Central memory CD4-positive, alpha-beta T cell (primary cell): ENCODE measurements around the gene IQGAP3.

ENCODE experiments used
- DNase-seq: peaks from one replicate; pipeline ENCODE4 v3.0.0; 2022

The IQGAP3 gene

DNA sequence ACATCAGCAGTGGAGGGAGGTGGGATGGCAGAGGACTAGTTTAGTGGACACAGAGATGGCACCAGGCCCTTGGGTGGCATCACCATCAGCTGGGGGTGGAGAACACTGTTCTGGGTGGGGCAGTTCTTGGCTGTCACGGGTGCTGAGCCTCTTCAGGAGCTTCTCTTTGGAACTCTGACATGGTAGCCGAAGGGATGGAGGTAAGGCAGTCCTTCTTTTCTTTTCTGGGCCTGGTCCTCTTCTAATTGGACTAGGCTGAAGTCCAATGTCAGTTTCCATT lies 63.5 kb downstream of the IQGAP3 start:
- DNase-seq, result no peak

DNA sequence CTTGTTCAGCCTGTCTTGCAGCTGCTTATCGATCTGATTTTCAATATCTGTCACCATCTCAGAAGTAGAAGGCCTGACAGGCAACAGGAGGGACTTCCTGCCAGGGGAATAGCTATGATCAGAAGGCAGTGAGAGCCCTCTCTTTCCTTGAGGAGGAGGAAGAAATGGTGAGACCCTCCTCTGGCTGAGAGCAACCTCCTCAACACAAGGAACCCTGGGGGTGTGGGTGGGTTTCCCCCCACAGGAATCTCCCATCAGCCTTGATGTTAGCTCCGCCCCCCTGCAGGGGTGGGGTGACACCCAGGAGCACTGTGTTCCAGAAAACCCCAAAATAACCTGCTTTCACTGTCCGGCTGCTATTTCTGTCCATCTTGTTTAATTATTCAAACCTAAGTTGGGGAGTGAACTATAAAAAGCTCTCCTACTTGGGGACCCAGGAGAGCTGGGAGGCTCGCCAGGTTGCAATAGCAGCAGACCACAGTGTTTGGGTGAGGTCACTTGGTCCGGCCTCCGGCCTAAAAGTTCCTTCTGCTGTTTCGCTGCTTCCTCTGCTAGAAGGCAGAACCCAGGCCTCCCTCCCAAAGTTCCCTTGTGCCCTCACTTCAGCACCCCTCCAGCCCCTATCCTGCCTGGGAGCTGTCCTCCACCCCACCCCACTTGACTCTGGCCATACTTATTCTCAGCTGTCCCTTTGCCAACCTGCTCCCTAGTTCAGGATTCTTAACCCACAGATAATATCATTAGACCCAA lies 64.0 kb downstream of the IQGAP3 start:
- no peak for DNase-seq

- no peak for DNase-seq
Observed at GRCh38 chr1:156506450-156506849, 65.9 kb downstream of the IQGAP3 start.

DNA sequence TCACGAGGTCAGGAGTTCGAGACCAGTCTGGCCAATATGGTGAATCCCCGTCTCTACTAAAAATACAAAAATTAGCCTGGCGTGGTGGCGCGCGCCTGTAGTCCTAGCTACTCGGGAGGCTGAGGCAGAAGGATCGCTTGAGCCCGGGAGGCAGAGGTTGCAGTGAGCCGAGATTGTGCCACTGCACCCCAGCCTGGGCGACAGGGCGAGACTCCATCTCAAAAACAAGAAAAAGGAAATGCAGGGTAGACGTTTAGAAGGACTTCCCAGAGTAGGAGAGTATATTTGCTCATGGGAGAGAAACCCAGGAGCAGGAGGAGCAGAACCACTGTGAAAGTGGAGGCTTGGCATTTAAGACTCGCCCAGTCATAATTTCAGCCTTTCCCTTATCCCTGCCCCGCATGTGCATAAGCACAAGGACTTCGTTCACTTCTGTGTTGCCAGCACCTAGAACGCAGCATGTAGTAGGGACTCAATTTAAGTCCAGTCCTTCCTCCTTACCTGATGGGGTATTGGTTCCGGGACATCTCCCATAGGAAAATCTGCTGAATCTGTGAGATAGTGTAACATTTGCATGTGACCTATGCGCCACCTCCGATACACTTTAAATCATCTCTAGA lies 66.6 kb downstream of the IQGAP3 start:
- DNase-seq, result no peak

GRCh38 chr1:156504821-156505678 lies 67.3 kb downstream of the IQGAP3 start:
- DNase-seq, result peak; percentile 96

DNA sequence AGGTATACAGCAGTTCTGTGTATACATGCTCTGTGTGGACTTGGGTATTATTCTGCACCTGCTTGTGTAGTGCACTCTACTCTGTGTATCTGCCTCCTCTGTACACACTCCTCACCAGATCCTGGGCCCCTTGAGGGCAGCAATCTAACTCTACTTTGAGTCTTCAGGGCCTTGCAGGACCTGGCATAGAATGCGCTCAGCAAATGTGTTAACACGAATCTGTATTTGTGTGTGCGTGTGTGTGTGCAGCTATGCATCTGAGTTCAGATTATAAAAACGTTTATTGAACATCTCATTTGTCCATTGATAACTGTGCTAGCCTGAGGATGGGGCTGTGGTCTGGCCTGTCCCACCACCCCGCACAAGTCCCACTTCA lies 67.9 kb downstream of the IQGAP3 start:
- DNase-seq, result no peak

GRCh38 chr1:156503698-156504437 lies 68.5 kb downstream of the IQGAP3 start:
- no peak for DNase-seq

GRCh38 chr1:156502894-156503697 lies 69.3 kb downstream of the IQGAP3 start:
- no peak for DNase-seq

DNA sequence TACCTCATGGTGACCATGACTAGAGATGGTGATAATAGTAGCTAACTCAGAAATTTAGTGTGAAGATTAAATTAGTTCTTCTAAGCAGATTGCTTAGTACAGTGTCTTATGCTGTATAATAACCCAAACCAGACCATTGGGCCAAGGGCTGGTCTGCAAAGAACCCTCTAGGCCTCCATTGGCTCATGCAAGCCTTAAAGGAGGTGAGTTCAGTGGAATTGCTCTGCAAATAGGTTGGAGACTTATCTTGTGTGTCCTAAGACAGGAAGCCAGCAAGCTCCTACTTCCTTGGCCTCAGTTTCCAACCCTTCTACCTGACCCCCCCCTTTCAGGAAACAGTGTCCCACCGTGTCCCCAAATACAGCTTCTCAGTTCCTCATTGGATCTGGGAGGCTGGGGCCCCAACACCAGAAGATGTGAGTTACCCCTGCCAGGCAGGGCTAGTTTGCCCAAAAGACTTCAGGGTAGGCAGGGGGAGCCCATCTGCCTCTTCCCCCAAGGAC lies 69.9 kb downstream of the IQGAP3 start:
- DNase-seq, result no peak

GRCh38 chr1:156500793-156501506 lies 71.4 kb downstream of the IQGAP3 start:
- DNase-seq, result peak; percentile 92

- no peak for DNase-seq
Observed at GRCh38 chr1:156500543-156500792, 71.9 kb downstream of the IQGAP3 start, which contains the start of gene MEF2D. TSS of gene MEF2D (minus strand) at chr1:156500775. CDS start at chr1:156483292, 17,483 bp downstream.

DNA sequence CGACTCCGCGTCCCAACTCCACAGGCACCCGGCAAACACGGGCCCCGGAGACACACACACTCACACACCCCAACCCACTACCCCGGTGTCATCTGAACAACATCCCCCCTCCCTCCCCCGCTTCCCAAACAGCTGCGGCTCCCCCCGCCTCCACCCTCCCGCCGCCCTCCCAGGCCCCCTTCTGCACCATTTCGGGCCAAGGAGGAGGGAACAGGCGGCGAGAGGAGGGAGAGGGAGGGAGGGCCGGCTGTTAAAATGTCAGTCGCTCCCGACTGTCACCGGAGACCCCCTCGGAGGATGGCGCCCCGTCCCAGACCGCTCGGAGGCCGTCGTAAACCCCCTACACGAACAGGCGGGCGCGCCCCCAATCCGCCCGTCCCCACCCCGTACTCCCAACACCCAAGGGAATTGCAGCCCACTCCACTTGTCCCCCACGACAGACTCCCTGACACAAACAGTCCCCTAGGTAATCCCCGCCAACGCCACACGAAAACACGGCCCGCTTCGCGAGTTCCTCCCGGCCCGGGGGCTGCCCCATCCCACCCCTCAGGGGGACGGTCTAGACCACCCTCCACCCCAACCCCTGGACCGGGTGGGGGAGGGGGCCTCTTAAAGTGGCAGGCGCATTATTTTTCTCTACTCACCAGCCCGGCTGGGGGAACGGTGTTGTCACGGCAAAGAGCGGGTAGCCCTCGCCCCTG lies 72.4 kb downstream of the IQGAP3 start:
- peak; percentile 25 for DNase-seq

GRCh38 chr1:156499194-156499841 lies 73.0 kb downstream of the IQGAP3 start:
- no peak for DNase-seq

DNA sequence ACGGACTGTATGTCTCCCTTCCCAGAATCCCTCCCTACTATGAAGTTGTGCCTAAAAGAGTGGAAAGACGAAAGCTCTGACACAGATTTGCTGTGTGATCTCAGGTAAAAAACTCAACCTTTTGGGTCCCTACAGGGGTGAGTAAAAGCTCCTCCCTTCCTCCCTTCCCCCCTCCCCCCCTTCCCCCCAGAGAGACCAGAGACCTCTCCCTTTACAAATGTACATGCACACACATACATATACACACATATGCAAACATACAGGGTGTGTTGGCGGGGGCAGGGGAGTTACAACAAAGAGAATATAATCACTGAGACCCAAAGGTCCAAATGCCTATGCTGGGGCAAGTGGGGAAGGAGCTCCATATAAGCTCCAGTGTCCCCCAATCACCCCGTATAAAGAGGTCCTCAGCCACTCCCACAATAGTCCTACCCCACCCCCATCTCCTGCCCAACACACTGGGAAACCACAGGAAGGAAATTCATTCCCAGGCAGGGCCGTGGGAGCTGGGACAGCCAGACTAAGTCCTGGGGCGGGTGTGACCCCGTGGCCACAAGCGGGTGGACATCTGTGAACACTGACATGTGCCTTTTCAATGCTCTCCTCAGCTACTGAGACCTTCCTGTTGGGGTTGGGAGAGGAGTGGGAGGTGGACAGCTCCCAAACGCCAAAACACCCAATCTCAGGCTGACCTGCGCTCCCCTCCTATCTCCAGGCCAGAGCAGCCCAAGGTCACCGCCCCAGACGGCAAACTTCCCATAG lies 73.8 kb downstream of the IQGAP3 start:
- no peak for DNase-seq

DNA sequence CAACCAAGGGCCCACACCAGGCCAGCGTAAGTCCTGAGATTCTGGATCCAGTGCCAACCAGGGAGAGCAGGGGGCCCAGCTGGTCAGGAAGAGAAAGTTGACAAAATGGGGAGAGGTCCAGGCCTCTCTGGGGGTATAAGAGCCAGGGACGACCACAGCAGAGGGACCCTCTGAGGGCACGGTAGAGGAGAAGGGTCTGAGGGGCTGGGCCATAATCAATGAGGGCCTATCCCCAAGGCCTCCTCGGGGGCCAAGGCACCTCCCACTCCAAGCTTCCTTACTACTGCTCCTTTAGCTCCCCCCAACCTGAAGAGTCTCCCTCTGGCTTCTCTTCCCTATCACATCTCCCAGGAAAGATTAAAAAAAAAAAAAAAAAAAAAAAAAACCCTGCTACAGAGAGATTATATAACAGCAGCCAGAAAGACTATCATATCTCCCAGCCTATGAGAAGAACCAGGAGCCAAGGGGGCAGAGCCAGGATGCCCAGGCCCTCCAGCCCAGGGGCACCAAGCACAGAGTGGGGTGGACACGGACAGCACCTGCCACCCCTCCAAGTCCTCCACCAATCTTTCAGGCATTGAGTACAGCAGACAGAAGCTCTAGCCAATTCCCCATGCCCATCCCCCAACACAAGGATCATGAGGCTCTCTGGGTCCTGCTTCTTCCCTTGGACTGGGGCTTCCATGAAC lies 74.5 kb downstream of the IQGAP3 start:
- no peak for DNase-seq

GRCh38 chr1:156497078-156497742 lies 75.2 kb downstream of the IQGAP3 start:
- DNase-seq, result no peak

- no peak for DNase-seq
Observed at GRCh38 chr1:156496211-156496761, 76.1 kb downstream of the IQGAP3 start.
